Epithelial cell of alveolus of lung (primary cell): ENCODE results near the gene FXYD2. TPM values are rescaled to one million over a fixed set of nuclear protein-coding genes. Genes with fewer than 3 reads are reported as not detected.

Experiments used
- total RNA-seq: library from RNA; depleted of rRNA; stranded (reverse); fragments of >200 nt; gene quantifications from 2 replicates; pipeline ENCODE4 v1.2.1, GENCODE V29; 2015

Gene FXYD2
- total RNA-seq, result 0.26 TPM in 1 of 2 replicates, not detected in the other

DNA sequence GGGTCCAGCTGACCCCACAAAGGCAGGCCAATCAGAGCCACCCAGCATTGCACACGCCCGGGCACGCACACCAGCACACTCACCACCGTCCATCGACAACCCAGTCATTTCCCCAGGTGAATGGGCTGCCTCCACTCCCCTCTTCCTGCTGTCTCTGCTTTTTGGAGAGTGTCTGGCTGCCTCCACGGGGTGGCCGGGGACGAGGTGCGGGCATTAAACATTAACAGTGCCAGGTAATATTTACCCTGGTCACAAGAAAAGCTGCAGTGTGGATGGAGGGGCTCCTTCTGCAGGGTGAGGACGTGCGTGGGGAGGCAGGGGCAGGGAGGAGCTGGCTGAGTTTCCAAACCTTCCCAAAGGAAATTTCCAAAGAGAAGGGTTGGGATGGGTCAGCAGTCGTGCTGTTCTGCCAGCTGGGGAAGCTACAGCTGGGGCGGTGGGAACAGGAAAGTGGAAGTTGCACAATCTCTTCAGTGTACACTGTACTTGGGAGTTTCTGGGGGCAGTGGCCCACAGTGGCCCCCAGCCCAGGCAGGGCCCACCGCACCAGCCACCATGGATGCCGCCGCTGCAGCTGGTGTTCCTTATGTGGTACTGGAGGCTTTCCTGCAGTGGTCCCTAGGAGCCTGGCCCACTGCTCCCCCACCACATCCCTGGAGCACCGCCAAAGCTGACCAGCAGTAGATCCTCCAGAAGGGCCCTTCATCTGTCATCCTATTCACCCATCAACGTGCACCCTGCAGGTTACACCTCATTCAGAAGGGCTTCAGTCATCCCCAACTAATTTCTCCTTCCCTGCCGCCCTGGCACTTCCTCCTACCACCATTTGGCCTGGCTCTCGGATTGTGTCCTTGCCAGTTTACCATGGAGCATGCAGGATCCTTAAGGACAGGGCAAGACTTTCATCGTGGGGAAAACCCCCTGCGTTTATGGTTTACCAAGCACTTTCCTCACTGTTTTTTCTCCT lies at the start of gene FXYD2:
TSS of gene FXYD2 (minus strand) at position 174 of the 967 bp plus-strand sequence. CDS start at position 108, 66 bp downstream.

GRCh38 chr11:117796872-117797529 lies 27.5 kb downstream of the FXYD2 start, which contains the start of gene DSCAML1:
DSCAML1 (minus strand) TSS chr11:117797216; CDS start chr11:117797079, 137 bp downstream.

Other genes starting within 250 kb of the FXYD2 start
- gene DSCAML1, start 27.5 kb downstream of the FXYD2 start, total RNA-seq, result not detected in 2 replicates
- 17.4 and 21.6 TPM in 2 replicates for gene FXYD6, start 51.9 kb upstream of the FXYD2 start, total RNA-seq
- gene TMPRSS13, start 104.7 kb upstream of the FXYD2 start, total RNA-seq, result not detected in 2 replicates
- gene IL10RA, start 161.7 kb upstream of the FXYD2 start, total RNA-seq, result under 0.01 TPM in 1 of 2 replicates, not detected in the other